ENCODE results near the gene KCNH2. TPM values are rescaled to one million over a fixed set of nuclear protein-coding genes. Genes with fewer than 3 reads are reported as not detected.

Gene KCNH2
- total and polyA plus RNA-seq, 4 donors = 0.18 to 74.6 (median 0.33) TPM; not detected in 1

DNA sequence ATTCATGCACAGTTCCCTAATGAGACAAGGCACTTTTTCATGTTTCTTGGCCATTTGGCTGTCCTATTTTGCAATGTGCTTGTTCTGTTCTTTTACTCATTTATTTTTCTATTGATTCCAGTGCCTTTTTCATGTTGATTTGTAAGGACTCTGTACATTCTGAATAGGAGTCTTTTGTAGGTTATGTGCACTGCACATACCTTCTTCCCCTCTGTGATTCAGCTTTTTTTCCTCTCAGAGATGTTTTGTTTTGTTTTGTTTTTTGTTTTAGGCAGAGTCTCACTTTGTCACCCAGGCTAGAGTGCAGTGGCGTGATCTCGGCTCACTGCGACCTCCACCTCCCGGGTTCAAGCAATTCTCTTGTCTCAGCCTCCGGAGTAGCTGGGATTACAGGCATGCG lies 59.7 kb downstream of the KCNH2 start:
- TF ChIP-seq HNF4G (IDR thresholded peaks at IDR 0.05) (no peak), JUND (IDR thresholded peaks at IDR 0.05) (no peak)
- DNase-seq (ENCODE audit: low spot score) = no peak
- no peaks in the 10 kb centered on the region for H3K36me3 ChIP-seq (ENCODE audit: control insufficient read depth in 4 of 4, insufficient read depth in 3 of 4, low read depth in 1 of 4, low read length in 3 of 4)
- no peaks in the 10 kb centered on the region for H3K4me1 ChIP-seq (ENCODE audit: control insufficient read depth in 4 of 4, insufficient read depth in 4 of 4, low read length in 3 of 4)
- no peak overlapping the region for H3K9ac ChIP-seq (ENCODE audit: low read depth in 1 of 2, low read length in 2 of 2)
- 89% methylated on average over 6 of the region's 6 CpGs for WGBS
- H3K4me3 ChIP-seq (ENCODE audit: low read depth in 1 of 3, low read length in 3 of 3) = no peak overlapping the region
- no peaks in the 10 kb centered on the region for H3K27me3 ChIP-seq (ENCODE audit: control insufficient read depth in 4 of 4, insufficient read depth in 4 of 4, low read length in 3 of 4)
- no peaks in the 10 kb centered on the region for H3K9me3 ChIP-seq (ENCODE audit: control insufficient read depth in 4 of 4, low read length in 3 of 4)
- no peak overlapping the region for H3K27ac ChIP-seq (ENCODE audit: low read depth in 1 of 2, low read length in 2 of 2)

DNA sequence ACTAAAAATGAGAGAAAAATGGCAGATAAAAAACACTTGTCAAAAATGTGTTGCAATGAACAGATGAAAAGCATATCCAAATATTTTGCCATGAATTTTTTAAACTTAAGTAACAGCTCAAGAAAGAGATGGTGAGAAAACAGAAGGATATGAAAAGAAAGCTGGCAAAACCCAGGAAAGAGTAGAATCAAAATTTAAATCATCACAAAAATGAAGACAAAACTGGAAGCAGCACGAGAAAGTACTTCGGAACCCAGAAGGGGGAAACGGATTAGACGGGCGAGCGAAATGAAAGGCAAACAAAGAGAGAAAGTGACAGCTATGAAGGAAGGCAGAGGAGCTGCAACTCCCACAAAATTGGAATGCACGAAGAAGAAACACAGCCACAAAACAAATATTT lies 60.2 kb downstream of the KCNH2 start:
- Histone ChIP-seq H3K9ac (ENCODE audit: low read depth in 1 of 2, low read length in 2 of 2) (no peak overlapping the region), H3K27me3 (ENCODE audit: control insufficient read depth in 4 of 4, insufficient read depth in 4 of 4, low read length in 3 of 4) (no peaks in the 10 kb centered on the region), H3K36me3 (ENCODE audit: control insufficient read depth in 4 of 4, insufficient read depth in 3 of 4, low read depth in 1 of 4, low read length in 3 of 4) (no peaks in the 10 kb centered on the region), H3K27ac (ENCODE audit: low read depth in 1 of 2, low read length in 2 of 2) (no peak overlapping the region), H3K4me1 (ENCODE audit: control insufficient read depth in 4 of 4, insufficient read depth in 4 of 4, low read length in 3 of 4) (no peaks in the 10 kb centered on the region), H3K4me3 (ENCODE audit: low read depth in 1 of 3, low read length in 3 of 3) (no peak overlapping the region), H3K9me3 (ENCODE audit: control insufficient read depth in 4 of 4, low read length in 3 of 4) (no peaks in the 10 kb centered on the region)
- WGBS = 58% methylated on average over 7 of the region's 7 CpGs
- no peak for DNase-seq (ENCODE audit: low spot score)
- TF ChIP-seq TAF1 (conservative IDR thresholded peaks at IDR 0.05) (no peak), FOXA1 (IDR thresholded peaks at IDR 0.05) (no peak), JUND (IDR thresholded peaks at IDR 0.05) (no peak), EGR1 (IDR thresholded peaks at IDR 0.05; ENCODE audit: low read depth in 2 of 2) (no peak), FOXA2 (IDR thresholded peaks at IDR 0.05) (no peak), RXRA (IDR thresholded peaks at IDR 0.05) (no peak), HNF4G (IDR thresholded peaks at IDR 0.05) (no peak), GABPA (IDR thresholded peaks at IDR 0.05 in 1 of 2, conservative IDR thresholded peaks at IDR 0.05 in 1 of 2) (no peak), RAD21 (IDR thresholded peaks at IDR 0.05) (no peak), NR2F2 (IDR thresholded peaks at IDR 0.05) (no peak), YY1 (IDR thresholded peaks at IDR 0.05) (no peak), ZBTB33 (IDR thresholded peaks at IDR 0.05) (no peak), HNF4A (conservative IDR thresholded peaks at IDR 0.05) (no peak), SP1 (IDR thresholded peaks at IDR 0.05) (no peak)
- TF ChIP-seq, protein P1, sequence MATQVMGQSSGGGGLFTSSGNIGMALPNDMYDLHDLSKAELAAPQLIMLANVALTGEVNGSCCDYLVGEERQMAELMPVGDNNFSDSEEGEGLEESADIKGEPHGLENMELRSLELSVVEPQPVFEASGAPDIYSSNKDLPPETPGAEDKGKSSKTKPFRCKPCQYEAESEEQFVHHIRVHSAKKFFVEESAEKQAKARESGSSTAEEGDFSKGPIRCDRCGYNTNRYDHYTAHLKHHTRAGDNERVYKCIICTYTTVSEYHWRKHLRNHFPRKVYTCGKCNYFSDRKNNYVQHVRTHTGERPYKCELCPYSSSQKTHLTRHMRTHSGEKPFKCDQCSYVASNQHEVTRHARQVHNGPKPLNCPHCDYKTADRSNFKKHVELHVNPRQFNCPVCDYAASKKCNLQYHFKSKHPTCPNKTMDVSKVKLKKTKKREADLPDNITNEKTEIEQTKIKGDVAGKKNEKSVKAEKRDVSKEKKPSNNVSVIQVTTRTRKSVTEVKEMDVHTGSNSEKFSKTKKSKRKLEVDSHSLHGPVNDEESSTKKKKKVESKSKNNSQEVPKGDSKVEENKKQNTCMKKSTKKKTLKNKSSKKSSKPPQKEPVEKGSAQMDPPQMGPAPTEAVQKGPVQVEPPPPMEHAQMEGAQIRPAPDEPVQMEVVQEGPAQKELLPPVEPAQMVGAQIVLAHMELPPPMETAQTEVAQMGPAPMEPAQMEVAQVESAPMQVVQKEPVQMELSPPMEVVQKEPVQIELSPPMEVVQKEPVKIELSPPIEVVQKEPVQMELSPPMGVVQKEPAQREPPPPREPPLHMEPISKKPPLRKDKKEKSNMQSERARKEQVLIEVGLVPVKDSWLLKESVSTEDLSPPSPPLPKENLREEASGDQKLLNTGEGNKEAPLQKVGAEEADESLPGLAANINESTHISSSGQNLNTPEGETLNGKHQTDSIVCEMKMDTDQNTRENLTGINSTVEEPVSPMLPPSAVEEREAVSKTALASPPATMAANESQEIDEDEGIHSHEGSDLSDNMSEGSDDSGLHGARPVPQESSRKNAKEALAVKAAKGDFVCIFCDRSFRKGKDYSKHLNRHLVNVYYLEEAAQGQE (IDR thresholded peaks at IDR 0.05) = no peak
- TF ChIP-seq, protein P2, sequence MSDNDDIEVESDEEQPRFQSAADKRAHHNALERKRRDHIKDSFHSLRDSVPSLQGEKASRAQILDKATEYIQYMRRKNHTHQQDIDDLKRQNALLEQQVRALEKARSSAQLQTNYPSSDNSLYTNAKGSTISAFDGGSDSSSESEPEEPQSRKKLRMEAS (IDR thresholded peaks at IDR 0.05) = no peak
- TF ChIP-seq, protein P3, sequence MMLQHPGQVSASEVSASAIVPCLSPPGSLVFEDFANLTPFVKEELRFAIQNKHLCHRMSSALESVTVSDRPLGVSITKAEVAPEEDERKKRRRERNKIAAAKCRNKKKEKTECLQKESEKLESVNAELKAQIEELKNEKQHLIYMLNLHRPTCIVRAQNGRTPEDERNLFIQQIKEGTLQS (IDR thresholded peaks at IDR 0.05) = no peak
- TF ChIP-seq, protein P4, sequence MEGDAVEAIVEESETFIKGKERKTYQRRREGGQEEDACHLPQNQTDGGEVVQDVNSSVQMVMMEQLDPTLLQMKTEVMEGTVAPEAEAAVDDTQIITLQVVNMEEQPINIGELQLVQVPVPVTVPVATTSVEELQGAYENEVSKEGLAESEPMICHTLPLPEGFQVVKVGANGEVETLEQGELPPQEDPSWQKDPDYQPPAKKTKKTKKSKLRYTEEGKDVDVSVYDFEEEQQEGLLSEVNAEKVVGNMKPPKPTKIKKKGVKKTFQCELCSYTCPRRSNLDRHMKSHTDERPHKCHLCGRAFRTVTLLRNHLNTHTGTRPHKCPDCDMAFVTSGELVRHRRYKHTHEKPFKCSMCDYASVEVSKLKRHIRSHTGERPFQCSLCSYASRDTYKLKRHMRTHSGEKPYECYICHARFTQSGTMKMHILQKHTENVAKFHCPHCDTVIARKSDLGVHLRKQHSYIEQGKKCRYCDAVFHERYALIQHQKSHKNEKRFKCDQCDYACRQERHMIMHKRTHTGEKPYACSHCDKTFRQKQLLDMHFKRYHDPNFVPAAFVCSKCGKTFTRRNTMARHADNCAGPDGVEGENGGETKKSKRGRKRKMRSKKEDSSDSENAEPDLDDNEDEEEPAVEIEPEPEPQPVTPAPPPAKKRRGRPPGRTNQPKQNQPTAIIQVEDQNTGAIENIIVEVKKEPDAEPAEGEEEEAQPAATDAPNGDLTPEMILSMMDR (IDR thresholded peaks at IDR 0.05; ENCODE audit: low read depth, low read length, missing input control) = no peak
